Gastrocnemius medialis (tissue), 4 donors: ENCODE measurements around the gene VPREB3.

ENCODE experiments used
- CTCF ChIP-seq, 5 experiments: fragments of 450-650 bp in 3 of 5; fragments of 200-600 bp in 2 of 5; sonication (generic) in 2 of 5; IDR thresholded peaks in 4 of 5; conservative IDR thresholded peaks in 1 of 5; 1 replicate in 4 of 5; 2 replicates in 1 of 5; pipeline ENCODE4 v1.5.1; 2016 to 2019; ENCODE audit warnings: antibody characterized with exemption in 5 of 5, mild to moderate bottlenecking in 3 of 5, moderate library complexity in 3 of 5
- POLR2A ChIP-seq, 2 donors: fragments of 450-650 bp; IDR thresholded peaks; one replicate each; pipeline ENCODE4 v1.6.1; 2017; ENCODE audit warnings: antibody characterized with exemption in 2 of 2, mild to moderate bottlenecking in 2 of 2, moderate library complexity in 2 of 2

DNA sequence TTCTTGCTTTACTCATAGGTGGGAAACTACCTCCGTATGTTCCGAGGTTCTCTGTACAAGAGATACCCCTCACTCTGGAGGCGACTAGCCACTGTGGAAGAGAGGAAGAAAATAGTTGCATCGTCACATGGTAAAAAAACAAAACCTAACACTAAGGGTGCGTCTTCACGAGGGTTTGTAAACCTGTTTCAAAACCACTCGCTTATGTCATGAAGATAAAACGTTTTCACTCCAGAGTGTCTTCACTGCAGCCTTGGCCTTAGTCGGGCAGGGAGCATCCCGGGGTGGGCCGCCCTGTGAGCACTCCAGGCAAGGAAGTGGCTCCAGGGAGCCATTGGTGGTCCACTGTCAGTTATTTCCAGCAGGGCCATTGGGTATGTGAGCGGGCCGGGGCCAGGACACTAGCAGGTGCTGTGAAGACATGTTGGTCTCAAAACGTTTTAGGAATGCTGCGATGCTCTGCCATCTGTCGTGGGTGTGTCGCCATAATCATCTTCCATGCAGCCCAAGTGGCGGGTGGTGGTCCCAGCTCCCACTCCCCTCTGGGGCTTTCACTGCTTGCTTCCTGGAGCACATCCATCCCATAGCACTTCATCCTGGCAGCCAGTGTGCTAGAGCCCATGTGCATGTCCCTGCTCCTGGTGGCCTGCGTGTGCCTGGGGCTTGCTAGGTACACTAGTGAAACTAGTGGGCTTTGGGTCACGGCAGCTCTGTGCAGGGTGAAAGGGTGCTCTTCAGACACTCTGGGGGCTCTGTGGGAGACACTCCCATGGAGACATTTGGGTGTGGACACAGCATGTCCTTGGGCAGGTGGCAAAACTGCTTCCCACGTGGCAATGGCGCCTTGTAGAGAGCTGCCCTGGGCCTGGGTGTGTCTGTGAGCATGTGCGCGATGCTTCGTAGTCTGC is 37.8 kb upstream of the VPREB3 start:
- TF ChIP-seq CTCF (IDR thresholded peaks at IDR 0.05 in 4 of 5, conservative IDR thresholded peaks at IDR 0.05 in 1 of 5) (no peak), POLR2A (IDR thresholded peaks at IDR 0.05) (no peak)
